GM12875 (cell line): Measurements from ENCODE around the gene FNDC10.
"Not testable (repeated sequence)": the region's sequence is repeated elsewhere in the genome, so short reads cannot be mapped to it uniquely, and the experiment has no call there.

Source experiments
- H3K4me3 ChIP-seq: one replicate; pipeline ENCODE4 v1.5.1; 2011; ENCODE audit warnings: low read depth, low read length, control low read depth
- CTCF ChIP-seq: IDR thresholded peaks from 2 replicates; pipeline ENCODE4 v1.5.1; 2011; ENCODE audit warnings: low read depth, mild to moderate bottlenecking, control low read depth, inconsistent platforms, low read length, moderate library complexity, borderline replicate concordance; ENCODE audit not compliant: insufficient read depth

Gene FNDC10

GRCh38 chr1:1558591-1558990 lies 41.3 kb downstream of the FNDC10 start:
- no peak for TF ChIP-seq CTCF
- H3K4me3 ChIP-seq, result no peak overlapping the region

- not testable (repeated sequence) for H3K4me3 ChIP-seq
Observed at GRCh38 chr1:1557688-1558087, 42.2 kb downstream of the FNDC10 start.

GRCh38 chr1:1556961-1557360 lies 43.0 kb downstream of the FNDC10 start:
- not testable (repeated sequence) for H3K4me3 ChIP-seq

GRCh38 chr1:1556505-1556904 lies 43.4 kb downstream of the FNDC10 start:
- no peak for TF ChIP-seq CTCF
- H3K4me3 ChIP-seq, result no peak overlapping the region

- no peak overlapping the region for H3K4me3 ChIP-seq
- no peak for TF ChIP-seq CTCF
Observed at GRCh38 chr1:1554926-1555915, 44.7 kb downstream of the FNDC10 start.

- TF ChIP-seq CTCF, result no peak
Observed at GRCh38 chr1:1554550-1554925, 45.4 kb downstream of the FNDC10 start.

GRCh38 chr1:1553821-1554494 lies 46.0 kb downstream of the FNDC10 start:
- TF ChIP-seq CTCF, result no peak
- no peak overlapping the region for H3K4me3 ChIP-seq

More at GRCh38 chr1:1554550-1554925, 45.4 kb downstream of the FNDC10 start:
- no peak overlapping the region for H3K4me3 ChIP-seq

GRCh38 chr1:1552263-1552639 lies 47.7 kb downstream of the FNDC10 start:
- no peak overlapping the region for H3K4me3 ChIP-seq
- no peak for TF ChIP-seq CTCF
